Natural killer cell (primary cell): ENCODE results near the gene TEX14. TPM values are rescaled to one million over a fixed set of nuclear protein-coding genes. Genes with fewer than 3 reads are reported as not detected.

ENCODE experiments used
- ATAC-seq, 3 donors: fragments of 150-1000 bp in 2 of 3; fragments of 200-7000 bp in 1 of 3; cut with Tn5 transposase; 1 replicate in 1 of 3; 2 replicates in 2 of 3; pipeline ENCODE4 v1.10.0; 2021; ENCODE audit warnings: mild to moderate bottlenecking in 2 of 3, moderate library complexity in 2 of 3
- DNase-seq, 2 donors: peaks; one replicate each; pipeline versions ENCODE4 v3.0.0 to v3.0.0-alpha.2; 2013 to 2021; ENCODE audit warnings: mixed read lengths in 1 of 2
- H3K27ac ChIP-seq: one replicate; pipeline ENCODE4 v1.5.1; 2013; ENCODE audit warnings: mild to moderate bottlenecking, low read length
- H3K27me3 ChIP-seq: one replicate; pipeline ENCODE4 v1.6.1; 2013; ENCODE audit warnings: low read length; ENCODE audit not compliant: control insufficient read depth, insufficient read depth
- H3K36me3 ChIP-seq: one replicate; pipeline ENCODE4 v1.6.1; 2013; ENCODE audit warnings: low read length; ENCODE audit not compliant: control insufficient read depth, insufficient read depth
- H3K4me1 ChIP-seq: one replicate; pipeline ENCODE4 v1.6.1; 2013; ENCODE audit warnings: low read length; ENCODE audit not compliant: control insufficient read depth, insufficient read depth
- H3K4me3 ChIP-seq: one replicate; pipeline ENCODE4 v1.5.1; 2013; ENCODE audit warnings: low read length
- H3K9me3 ChIP-seq: one replicate; pipeline ENCODE4 v1.6.1; 2013; ENCODE audit warnings: low read length; ENCODE audit not compliant: control insufficient read depth, insufficient read depth
- H3K27ac Mint-ChIP-seq, 2 donors: one replicate each; pipeline ENCODE4 v1.8.0; 2022; ENCODE audit warnings: mild to moderate bottlenecking in 2 of 2, mixed read lengths in 2 of 2, moderate library complexity in 1 of 2
- H3K27me3 Mint-ChIP-seq, 2 donors: one replicate each; pipeline ENCODE4 v1.8.0; 2022; ENCODE audit warnings: low read depth in 2 of 2, mixed read lengths in 2 of 2
- H3K36me3 Mint-ChIP-seq: one replicate; pipeline ENCODE4 v1.8.0; 2022; ENCODE audit warnings: mixed read lengths
- H3K4me1 Mint-ChIP-seq, 2 donors: one replicate each; pipeline ENCODE4 v1.8.0; 2022; ENCODE audit warnings: mixed read lengths in 2 of 2
- H3K4me3 Mint-ChIP-seq: one replicate; pipeline ENCODE4 v1.8.0; 2022; ENCODE audit warnings: mild to moderate bottlenecking, moderate library complexity, mixed read lengths
- H3K9me3 Mint-ChIP-seq, 2 donors: one replicate each; pipeline ENCODE4 v1.8.0; 2022; ENCODE audit warnings: mixed read lengths in 2 of 2
- CTCF ChIP-seq: fragments of 200-600 bp; IDR thresholded peaks from one replicate; pipeline ENCODE4 v1.8.0; 2022; ENCODE audit warnings: antibody characterized with exemption
- WGBS: methylation state at CpG from one replicate; pipeline ENCODE4 v1.1.7; 2013; ENCODE audit warnings: missing lambda C conversion rate; ENCODE audit not compliant: insufficient coverage; 5-methylcytosine and 5-hydroxymethylcytosine counted together
- intact Hi-C: fragments of 100-400 bp; cut with micrococcal nuclease; formaldehyde crosslinking; loops from one replicate; pipeline ENCODE4 v1.14.2; 2022
- total RNA-seq, 4 donors: library from RNA; stranded (reverse); fragments of 120-200 nt in 1 of 4; gene quantifications; one replicate each; pipeline versions ENCODE4 v1.2.3 to v1.2.4, GENCODE V29; 2013 to 2022

TEX14 gene
- total RNA-seq, 3 donors from 2014 or later (not counting 1 experiment from before 2014, with no cell fraction given): 0.29 to 1.1 (median 0.89) TPM

- WGBS: 94% methylated on average over 2 of the region's 6 CpGs
- H3K4me1 Mint-ChIP-seq: peaks cover 0 to 4% of the 10 kb centered on the region in 2 donors
- no peak for ATAC-seq
These were observed 100.4 kb downstream of the TEX14 start for GRCh38 chr17:58591455-58591854.

GRCh38 chr17:58590377-58590776 lies 101.5 kb downstream of the TEX14 start:
- Histone ChIP-seq H3K4me3 (no peak overlapping the region), H3K4me1 (peaks cover 5% of the 10 kb centered on the region), H3K27ac (no peak overlapping the region), H3K27me3 (no peaks in the 10 kb centered on the region), H3K9me3 (no peaks in the 10 kb centered on the region), H3K36me3 (no peaks in the 10 kb centered on the region)
- 100% methylated on average over 1 of the region's 2 CpGs for WGBS
- H3K4me3 Mint-ChIP-seq: no peak overlapping the region
- peaks cover 0 to 4% of the 10 kb centered on the region in 2 donors for H3K4me1 Mint-ChIP-seq
- ATAC-seq: no peak
- no peaks in the 10 kb centered on the region for H3K9me3 Mint-ChIP-seq
- H3K27ac Mint-ChIP-seq: no peak overlapping the region
- intact Hi-C loops: no loop called here
- no peaks in the 10 kb centered on the region for H3K36me3 Mint-ChIP-seq
- DNase-seq: no peak
- no peak for TF ChIP-seq CTCF
- H3K27me3 Mint-ChIP-seq: peaks cover 0 to 4% of the 10 kb centered on the region in 2 donors

More at GRCh38 chr17:58591455-58591854, 100.4 kb downstream of the TEX14 start:
- Histone ChIP-seq H3K4me1 (peaks cover 5% of the 10 kb centered on the region), H3K4me3 (no peak overlapping the region), H3K36me3 (no peaks in the 10 kb centered on the region), H3K9me3 (no peaks in the 10 kb centered on the region), H3K27ac (no peak overlapping the region), H3K27me3 (no peaks in the 10 kb centered on the region)
- DNase-seq: no peak
- no peaks in the 10 kb centered on the region for H3K27me3 Mint-ChIP-seq
- TF ChIP-seq CTCF: no peak
- H3K4me3 Mint-ChIP-seq: no peak overlapping the region
- no peaks in the 10 kb centered on the region for H3K9me3 Mint-ChIP-seq
- H3K36me3 Mint-ChIP-seq: no peaks in the 10 kb centered on the region
- H3K27ac Mint-ChIP-seq: no peak overlapping the region
- intact Hi-C loops: no loop called here

- Mint-ChIP-seq H3K27ac (no peak overlapping the region), H3K4me1 (peaks cover 0 to 4% of the 10 kb centered on the region in 2 donors), H3K9me3 (no peaks in the 10 kb centered on the region), H3K4me3 (no peak overlapping the region), H3K36me3 (no peaks in the 10 kb centered on the region), H3K27me3 (peaks cover 6 to 7% of the 10 kb centered on the region in 2 donors)
- H3K4me3 ChIP-seq: no peak overlapping the region
- 0% methylated on average over 2 of the region's 2 CpGs for WGBS
- no peaks in the 10 kb centered on the region for H3K9me3 ChIP-seq
- peak; percentile 29 to 82 for DNase-seq
- H3K4me1 ChIP-seq: peaks cover 5% of the 10 kb centered on the region
- no peaks in the 10 kb centered on the region for H3K27me3 ChIP-seq
- peak; percentile 94 for TF ChIP-seq CTCF
- ATAC-seq: peak; percentile 68 to 80 (median 75)
- H3K36me3 ChIP-seq: no peaks in the 10 kb centered on the region
- H3K27ac ChIP-seq: no peak overlapping the region
- intact Hi-C loops: loop anchor here (1.0 to 5.0 kb wide), 3 partner anchors 105 to 418 kb away; partner anchors contain the start of genes RAD51C and TEX14
These were observed 104.1 kb downstream of the TEX14 start for GRCh38 chr17:58587713-58588117.
